HG02588 (cell line): ENCODE data around the gene CACNA1D.

Source experiments
- ATAC-seq: cut with Tn5 transposase; IDR thresholded peaks from one replicate; pipeline ENCODE4 v1.9.1; 2021; ENCODE audit warnings: mild to moderate bottlenecking, moderate library complexity; ENCODE audit not compliant: unreplicated experiment

CACNA1D gene

DNA sequence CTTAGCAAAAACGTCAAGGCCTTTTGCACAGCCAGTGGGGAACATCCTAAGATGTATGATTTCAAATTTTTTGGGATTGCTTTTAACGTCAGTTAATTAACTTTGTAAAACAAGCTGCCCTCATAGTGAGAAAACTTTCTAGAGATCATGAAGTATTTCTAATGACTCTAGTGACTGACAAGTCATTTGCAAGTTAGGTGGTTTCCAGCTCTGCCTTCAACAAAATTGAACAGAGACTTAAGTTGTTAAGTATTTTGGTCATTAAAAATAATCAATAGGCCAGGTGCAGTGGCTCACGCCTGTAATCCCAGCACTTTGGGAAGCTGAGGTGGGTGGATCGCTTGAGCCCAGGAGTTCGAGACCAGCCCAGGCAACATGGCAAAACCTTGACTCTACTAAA is 280.6 kb downstream of the CACNA1D start:
- ATAC-seq, result no peak

- no peak for ATAC-seq
These were observed 281.4 kb downstream of the CACNA1D start for GRCh38 chr3:53775834-53776251.

DNA sequence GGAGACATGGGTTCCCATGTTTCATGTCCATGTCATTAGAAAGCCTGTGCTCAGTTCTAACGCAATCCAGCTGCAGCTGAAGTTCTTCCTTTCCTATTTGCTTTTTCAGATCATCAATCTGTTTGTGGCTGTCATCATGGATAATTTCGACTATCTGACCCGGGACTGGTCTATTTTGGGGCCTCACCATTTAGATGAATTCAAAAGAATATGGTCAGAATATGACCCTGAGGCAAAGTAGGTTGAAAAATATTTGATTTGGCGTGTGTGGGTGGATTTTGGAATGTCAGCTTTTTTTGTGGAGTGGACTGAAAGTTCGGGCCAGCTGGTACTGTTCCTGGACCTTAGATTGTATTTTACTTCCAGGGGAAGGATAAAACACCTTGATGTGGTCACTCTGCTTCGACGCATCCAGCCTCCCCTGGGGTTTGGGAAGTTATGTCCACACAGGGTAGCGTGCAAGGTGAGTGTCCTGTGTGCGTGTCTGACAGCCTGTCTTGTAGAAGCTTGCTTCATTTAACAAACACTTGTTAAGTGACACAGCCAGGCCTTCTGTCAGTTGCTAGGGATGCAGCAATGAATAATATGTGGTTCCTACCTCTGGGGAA is 282.2 kb downstream of the CACNA1D start:
- ATAC-seq, result no peak

GRCh38 chr3:53777468-53777867 is 283.1 kb downstream of the CACNA1D start:
- ATAC-seq, result no peak

DNA sequence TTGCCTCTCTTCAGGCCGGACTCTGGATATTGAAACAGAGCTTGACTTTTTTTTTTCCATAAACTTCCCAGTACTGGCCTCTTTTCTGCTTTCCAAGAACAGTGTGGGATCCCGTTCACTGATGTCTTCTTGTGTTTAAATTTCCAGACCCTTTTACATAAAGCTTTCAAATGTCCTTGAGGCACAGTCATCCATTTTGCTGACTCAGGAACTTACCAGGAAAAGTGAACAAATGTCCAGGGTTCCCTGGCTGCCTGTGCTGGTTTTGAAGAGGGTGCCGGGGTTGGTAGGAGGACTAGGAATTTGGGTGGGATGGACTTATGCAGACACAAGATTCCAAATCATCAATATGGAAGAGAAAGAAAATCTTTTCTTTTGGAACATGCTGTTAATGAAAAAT is 283.7 kb downstream of the CACNA1D start:
- no peak for ATAC-seq

- no peak for ATAC-seq
These were observed 285.8 kb downstream of the CACNA1D start for GRCh38 chr3:53780171-53780570.

DNA sequence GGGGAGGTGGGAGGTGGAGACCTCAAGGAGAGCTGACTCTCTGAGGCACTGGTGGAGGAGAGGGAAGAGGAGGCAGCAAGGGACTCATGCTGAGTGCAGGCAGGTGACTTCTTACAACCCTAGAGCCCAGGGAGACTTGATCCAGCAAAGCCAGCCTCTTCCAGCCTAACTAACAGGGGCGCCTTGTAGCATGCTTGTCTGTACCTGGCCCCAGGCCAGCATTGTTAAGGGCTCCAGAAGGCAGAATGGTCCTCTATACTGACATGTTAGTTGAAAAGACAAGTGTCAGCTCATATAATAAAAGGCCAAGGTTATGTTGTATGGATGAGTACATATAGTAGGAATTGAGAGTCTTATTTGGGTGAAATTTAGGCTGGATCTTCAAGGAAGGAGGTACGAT is 286.4 kb downstream of the CACNA1D start:
- no peak for ATAC-seq

- no peak for ATAC-seq
These were observed 292.6 kb downstream of the CACNA1D start for GRCh38 chr3:53787016-53787415.

- no peak for ATAC-seq
These were observed 293.6 kb downstream of the CACNA1D start for GRCh38 chr3:53788038-53788437.

- ATAC-seq, result no peak
These were observed 295.0 kb downstream of the CACNA1D start for GRCh38 chr3:53789459-53789858.

DNA sequence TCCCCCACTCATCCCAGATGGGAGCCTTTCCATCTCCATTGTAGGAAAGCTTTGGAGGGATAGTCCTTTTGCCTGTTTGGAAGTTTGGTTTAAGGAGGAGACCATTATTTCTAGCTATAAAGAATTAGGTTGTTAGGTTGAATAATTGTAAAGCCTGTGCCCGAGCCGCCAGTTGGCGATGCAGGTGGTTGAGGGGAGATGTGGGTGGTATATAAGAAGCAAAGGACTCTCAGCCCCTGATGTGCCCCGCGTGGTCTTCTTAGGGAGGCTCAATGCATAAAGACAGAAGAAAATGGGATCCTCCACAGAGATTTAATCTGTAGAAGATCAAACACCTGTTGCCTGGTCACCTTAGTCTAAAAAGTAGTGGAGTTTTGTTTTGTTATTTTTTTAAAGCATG is 296.1 kb downstream of the CACNA1D start:
- ATAC-seq, result no peak

DNA sequence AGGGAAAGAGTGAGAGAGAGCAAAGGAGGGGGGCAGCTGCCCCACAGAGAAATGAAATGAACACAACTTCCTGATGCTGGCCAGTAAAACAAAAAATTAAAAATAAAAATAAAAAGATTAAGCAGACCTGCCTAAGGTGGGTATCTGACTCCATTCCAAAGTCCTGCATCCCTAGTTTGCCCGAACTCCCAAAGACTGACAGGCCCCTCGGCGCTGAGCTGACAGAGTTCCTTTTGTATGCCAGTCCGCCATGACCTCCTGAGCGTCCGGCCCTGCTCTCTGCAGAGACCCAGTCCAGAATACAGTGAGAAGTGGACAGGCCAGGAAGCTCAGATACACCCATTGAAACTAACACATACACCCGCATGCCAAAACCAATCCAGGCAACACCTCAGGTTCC is 296.9 kb downstream of the CACNA1D start:
- no peak for ATAC-seq

- no peak for ATAC-seq
These were observed 298.5 kb downstream of the CACNA1D start for GRCh38 chr3:53792866-53793265.

- no peak for ATAC-seq
These were observed 300.2 kb downstream of the CACNA1D start for GRCh38 chr3:53794597-53794996.

DNA sequence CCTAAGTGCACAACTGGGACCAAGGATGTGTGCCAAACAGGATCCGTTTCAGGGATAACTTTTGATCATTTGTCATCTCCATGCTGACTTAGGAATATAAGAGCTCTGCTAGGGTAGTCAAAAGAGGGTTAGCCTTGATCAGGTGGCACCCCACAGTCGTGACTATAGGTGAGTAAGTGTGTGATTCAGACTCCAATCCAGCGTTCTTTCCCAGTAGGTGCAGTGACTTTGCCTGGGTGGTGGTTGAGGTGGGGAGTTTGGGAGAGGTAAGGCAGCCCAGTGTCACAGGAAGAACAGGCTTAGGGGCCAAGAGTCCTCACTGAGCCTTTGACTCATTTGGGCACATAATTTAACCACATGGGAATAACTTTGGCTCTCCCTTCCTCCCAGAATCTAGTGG is 300.8 kb downstream of the CACNA1D start:
- ATAC-seq, result no peak

DNA sequence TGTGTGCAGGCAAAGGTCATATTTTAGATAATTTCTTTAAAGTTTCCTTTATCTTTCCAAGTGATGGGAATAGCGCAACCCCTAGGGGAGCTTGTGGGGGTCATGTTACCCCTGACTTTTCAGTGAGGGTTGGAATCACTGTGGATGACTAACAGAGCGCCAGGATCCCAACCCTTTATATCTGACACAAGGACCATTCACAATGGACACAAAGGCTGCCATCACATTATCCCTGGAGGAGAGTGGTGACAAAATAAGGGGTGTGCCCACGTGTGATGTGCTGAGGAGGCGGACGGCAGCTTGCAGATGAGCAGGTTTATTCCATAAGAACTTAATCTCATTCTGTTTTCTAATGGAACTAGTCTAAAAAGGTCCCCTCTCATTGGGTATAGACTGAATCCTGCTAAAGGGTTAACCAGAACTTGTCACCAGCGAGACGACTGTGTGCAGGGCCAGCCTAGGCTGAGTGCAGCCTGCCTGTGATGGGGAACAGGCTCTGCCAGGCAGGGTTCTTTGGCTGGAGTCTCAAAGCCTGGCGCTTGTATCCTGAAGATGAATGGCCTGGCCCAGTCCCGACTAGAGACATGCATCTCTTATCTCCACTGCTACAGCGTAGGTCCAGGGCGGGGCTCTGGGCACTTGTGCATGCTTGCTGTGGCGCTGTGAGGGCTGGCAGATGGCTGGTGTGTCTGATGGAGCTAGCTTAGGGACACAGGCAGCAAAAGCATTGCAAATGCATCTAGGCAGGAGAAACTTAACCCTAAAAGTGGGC is 301.6 kb downstream of the CACNA1D start:
- no peak for ATAC-seq

DNA sequence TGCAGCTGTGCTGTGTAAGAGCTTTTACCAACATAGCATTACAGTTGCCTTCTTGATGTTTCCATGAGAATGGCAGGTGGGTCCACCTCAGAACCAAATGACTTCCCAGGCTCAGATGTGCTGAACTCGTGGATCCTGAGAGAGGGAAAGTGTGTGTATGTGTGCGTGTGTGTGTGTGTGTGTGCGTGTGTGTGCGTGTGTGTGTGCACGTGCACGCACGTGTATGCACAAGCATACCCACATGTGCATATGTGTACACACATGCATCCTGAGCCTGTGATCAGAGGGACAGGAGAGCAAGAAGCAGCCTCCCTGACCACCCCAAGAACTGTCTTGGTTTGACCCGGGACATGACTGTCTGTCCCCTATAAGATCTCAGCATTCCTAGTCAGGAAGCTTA is 303.7 kb downstream of the CACNA1D start:
- no peak for ATAC-seq

DNA sequence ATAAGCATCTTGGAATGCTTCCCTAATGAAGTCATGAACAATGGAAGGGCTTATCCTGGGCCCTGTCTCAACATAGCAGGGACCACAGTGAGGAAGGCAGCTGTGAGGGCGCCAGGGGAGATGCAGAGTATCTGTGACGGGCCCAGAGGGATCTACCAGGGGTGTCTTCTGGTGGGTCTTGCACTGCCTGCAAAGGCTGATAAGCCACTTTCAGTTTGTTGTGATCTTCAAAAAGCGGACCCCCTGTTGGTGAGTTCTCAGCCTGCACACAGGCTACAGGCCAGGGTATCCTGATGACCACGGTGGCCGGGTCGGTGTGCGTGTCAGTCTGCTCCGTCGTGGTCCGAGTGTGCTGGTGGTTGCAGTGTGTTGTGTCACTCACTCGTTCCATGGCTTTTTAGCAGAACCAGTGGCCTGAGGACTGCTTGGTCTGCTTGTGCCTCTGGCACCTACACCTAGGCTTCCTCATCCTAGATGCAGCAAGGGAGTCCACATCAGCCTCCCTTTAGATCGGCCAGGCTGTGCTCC is 305.0 kb downstream of the CACNA1D start:
- no peak for ATAC-seq

- no peak for ATAC-seq
These were observed 305.9 kb downstream of the CACNA1D start for GRCh38 chr3:53800041-53800906.

DNA sequence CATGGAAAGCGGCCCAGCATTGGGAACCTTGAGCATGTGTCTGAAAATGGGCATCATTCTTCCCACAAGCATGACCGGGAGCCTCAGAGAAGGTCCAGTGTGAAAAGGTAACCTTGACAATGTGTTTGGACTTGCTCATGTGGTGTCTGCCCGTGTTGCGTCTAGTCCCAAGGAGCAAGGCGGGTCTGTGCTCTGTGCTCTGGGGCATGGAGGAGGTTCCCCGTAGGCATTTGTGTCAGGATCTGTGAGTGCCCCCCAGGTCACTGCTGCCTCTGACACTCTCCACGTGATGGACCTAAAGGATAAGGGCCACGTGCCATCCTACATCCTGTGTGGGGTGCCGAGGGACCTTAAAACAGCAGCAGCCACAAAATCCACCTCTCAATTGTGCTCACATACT is 306.9 kb downstream of the CACNA1D start:
- ATAC-seq, result no peak

GRCh38 chr3:53802256-53802880 is 308.0 kb downstream of the CACNA1D start:
- no peak for ATAC-seq
